T-cell (primary cell): ENCODE data around the gene C2orf76. TPM values are rescaled to one million over a fixed set of nuclear protein-coding genes. Genes with fewer than 3 reads are reported as not detected.

Experiments
- ATAC-seq, 4 experiments: fragments of 200-7000 bp in 3 of 4; fragments of 150-1000 bp in 1 of 4; cut with Tn5 transposase; replicated peaks in 1 of 4; 1 replicate in 3 of 4; 2 replicates in 1 of 4; pipeline ENCODE4 v1.10.0; 2021; ENCODE audit warnings: moderate library complexity in 3 of 4, mild to moderate bottlenecking in 2 of 4, moderate number of reproducible peaks in 1 of 4
- CTCF ChIA-PET, 2 donors: fragments of 300-600 bp; sonication (Branson Sonifier 250); formaldehyde crosslinking; loops; one replicate each; lab custom pipeline; 2022; ENCODE audit warnings: antibody characterized with exemption in 2 of 2; lab: Charles Lee
- POLR2A ChIA-PET, 2 donors: fragments of 300-600 bp; sonication (Branson Sonifier 250); formaldehyde crosslinking; loops; one replicate each; lab custom pipeline; 2022; ENCODE audit warnings: antibody characterized with exemption in 2 of 2; lab: Charles Lee
- DNase-seq, 35 experiments: peaks; one replicate each; pipeline versions ENCODE4 v3.0.0 to v3.0.0-alpha.2; 2013 to 2023
- H3K27ac ChIP-seq: one replicate; pipeline ENCODE4 v1.5.1; 2013; ENCODE audit warnings: low read length
- H3K27me3 ChIP-seq, 2 experiments: replicated peaks in 1 of 2; 1 replicate in 1 of 2; 2 replicates in 1 of 2; pipeline versions ENCODE4 v1.6.1 to v1.7.0; 2013; ENCODE audit warnings: low read length in 1 of 2, mixed read lengths in 1 of 2; ENCODE audit not compliant: control insufficient read depth in 2 of 2, insufficient read depth in 2 of 2; ENCODE audit errors: extremely low read depth in 1 of 2
- H3K36me3 ChIP-seq, 2 donors: 1 replicate in 1 of 2; 2 replicates in 1 of 2; pipeline versions ENCODE4 v1.6.1 to v1.7.0; 2013; ENCODE audit warnings: low read length in 1 of 2; ENCODE audit not compliant: control insufficient read depth in 2 of 2, insufficient read depth in 1 of 2; ENCODE audit errors: extremely low read depth in 1 of 2
- H3K4me1 ChIP-seq, 2 experiments: 1 replicate in 1 of 2; 2 replicates in 1 of 2; pipeline versions ENCODE4 v1.6.1 to v1.7.0; 2013; ENCODE audit warnings: low read length in 2 of 2, mixed read lengths in 1 of 2; ENCODE audit not compliant: insufficient read depth in 2 of 2, control insufficient read depth in 1 of 2; ENCODE audit errors: extremely low read depth in 1 of 2
- H3K4me3 ChIP-seq, 2 donors: 1 replicate in 1 of 2; 2 replicates in 1 of 2; pipeline versions ENCODE4 v1.5.1 to v1.7.0; 2013; ENCODE audit warnings: mild to moderate bottlenecking in 2 of 2, low read length in 1 of 2, moderate library complexity in 1 of 2; ENCODE audit not compliant: control insufficient read depth in 1 of 2; ENCODE audit errors: extremely low read depth in 1 of 2
- H3K9me3 ChIP-seq: 2 replicates; pipeline ENCODE4 v1.7.0; 2013
- H3K27ac Mint-ChIP-seq, 2 donors: one replicate each; pipeline ENCODE4 v1.8.0; 2020 to 2021; ENCODE audit warnings: mild to moderate bottlenecking in 2 of 2, mixed read lengths in 2 of 2
- H3K27me3 Mint-ChIP-seq, 2 donors: one replicate each; pipeline ENCODE4 v1.8.0; 2021 to 2022; ENCODE audit warnings: mixed read lengths in 2 of 2
- H3K36me3 Mint-ChIP-seq: one replicate; pipeline ENCODE4 v1.8.0; 2021; ENCODE audit warnings: mixed read lengths
- H3K4me1 Mint-ChIP-seq, 3 donors: one replicate each; pipeline ENCODE4 v1.8.0; 2020 to 2022; ENCODE audit warnings: mixed read lengths in 3 of 3, mild to moderate bottlenecking in 1 of 3
- H3K4me3 Mint-ChIP-seq, 3 donors: one replicate each; pipeline ENCODE4 v1.8.0; 2020 to 2022; ENCODE audit warnings: mild to moderate bottlenecking in 3 of 3, mixed read lengths in 3 of 3, moderate library complexity in 3 of 3
- H3K9me3 Mint-ChIP-seq, 3 donors: one replicate each; pipeline ENCODE4 v1.8.0; 2020 to 2022; ENCODE audit warnings: mixed read lengths in 3 of 3
- WGBS: methylation state at CpG from one replicate; pipeline ENCODE4 v1.1.5; 2013; ENCODE audit warnings: missing lambda C conversion rate; ENCODE audit not compliant: insufficient coverage; 5-methylcytosine and 5-hydroxymethylcytosine counted together
- total RNA-seq, 35 experiments: library from RNA in 6 of 35; stranded (reverse) in 6 of 35; fragments of 120-200 nt in 1 of 35; gene quantifications; one replicate each; pipeline versions ENCODE4 v1.2.1 to v1.2.4 and lab custom pipeline; 2013 to 2026

The C2orf76 gene
- total RNA-seq, 5 donors from 2014 or later (not counting 1 experiment from before 2014, with no cell fraction given): 5.2 to 9.0 (median 7.4) TPM

DNA sequence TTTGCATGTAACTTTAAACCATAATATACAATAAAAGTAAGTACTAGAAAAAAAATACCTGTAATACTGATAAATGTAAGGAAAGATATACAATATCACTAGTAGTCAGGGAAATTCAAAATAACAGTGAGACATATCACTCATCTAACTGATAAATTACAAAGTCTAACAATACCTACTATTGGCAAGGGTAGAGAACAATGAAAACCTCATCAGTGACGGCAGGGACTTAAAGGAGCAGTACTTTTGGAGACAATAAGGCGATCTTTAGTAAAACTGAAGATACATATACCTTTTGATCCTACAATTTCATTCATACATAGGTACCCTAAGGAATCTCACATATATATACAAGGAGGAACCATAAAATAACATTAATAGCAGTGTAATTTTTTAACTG is 24.9 kb downstream of the C2orf76 start:
- ChIA-PET CTCF (no interaction called here), POLR2A (no interaction called here)
- Histone ChIP-seq H3K27ac (no peak overlapping the region), H3K9me3 (no peaks in the 10 kb centered on the region), H3K36me3 (no peaks in the 10 kb centered on the region), H3K4me1 (peaks cover 7 to 16% of the 10 kb centered on the region in 2 experiments), H3K27me3 (no peaks in the 10 kb centered on the region), H3K4me3 (no peak overlapping the region)
- ATAC-seq (no peak), DNase-seq (no peak)
- no CpG with 5 or more reads among the region's 2 CpGs for WGBS
- Mint-ChIP-seq H3K4me3 (no peak overlapping the region), H3K27ac (no peak overlapping the region), H3K27me3 (no peaks in the 10 kb centered on the region), H3K9me3 (no peaks in the 10 kb centered on the region), H3K4me1 (peaks cover 20 to 22% (median 20%) of the 10 kb centered on the region in 3 donors), H3K36me3 (peaks cover 8% of the 10 kb centered on the region)

DNA sequence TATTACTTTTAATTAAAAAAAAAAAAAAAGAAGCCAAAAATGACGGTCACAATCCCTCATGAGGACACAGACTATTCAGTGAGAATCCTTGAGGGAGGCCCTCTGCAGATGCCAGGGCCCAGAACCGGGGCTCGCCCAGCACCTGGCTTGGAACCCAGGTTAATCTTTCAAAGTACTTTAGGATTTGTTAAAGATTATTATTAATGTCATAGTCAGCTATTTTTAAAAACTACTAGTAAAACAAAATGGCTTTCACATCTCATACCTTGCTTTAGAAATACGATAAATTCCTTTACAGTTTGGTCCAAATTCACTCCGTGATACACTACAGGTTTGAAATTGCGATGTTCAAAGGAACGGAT is 27.1 kb downstream of the C2orf76 start:
- H3K27ac Mint-ChIP-seq: no peak overlapping the region

DNA sequence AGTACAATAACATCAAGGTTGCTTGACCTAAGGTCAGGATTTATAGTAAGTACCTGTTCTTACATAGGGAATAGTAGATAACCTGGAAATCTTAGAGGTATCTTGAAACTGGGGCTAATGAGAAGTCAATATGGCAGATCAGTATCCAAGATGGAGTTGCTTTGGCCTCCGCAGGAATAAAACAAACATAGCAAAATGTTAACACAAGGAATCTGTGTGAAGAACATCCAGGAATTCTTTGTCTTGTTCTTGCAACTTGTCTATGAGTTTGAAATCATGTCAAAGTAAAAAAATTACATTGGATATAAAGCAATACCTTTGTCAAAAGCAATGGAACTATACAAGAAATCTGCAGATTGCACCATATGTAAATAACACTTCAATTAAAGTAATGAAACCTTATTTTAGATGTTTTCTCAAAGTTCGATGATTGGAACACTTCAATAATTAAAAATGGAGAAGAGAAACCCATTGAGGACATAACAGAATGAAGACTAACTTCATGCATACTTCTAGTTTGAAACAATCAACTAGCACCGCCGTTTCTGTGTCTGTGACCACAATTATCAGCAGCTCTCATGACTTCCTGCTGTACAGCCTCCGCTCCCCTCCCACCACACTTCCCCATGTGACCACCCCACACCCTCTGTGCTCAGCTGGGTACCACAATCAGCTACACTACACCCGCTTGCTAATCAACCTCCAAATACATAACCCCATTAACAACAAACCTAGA is 27.6 kb downstream of the C2orf76 start:
- Histone ChIP-seq H3K4me1 (peaks cover 7 to 16% of the 10 kb centered on the region in 2 experiments), H3K27me3 (no peaks in the 10 kb centered on the region), H3K9me3 (no peaks in the 10 kb centered on the region), H3K27ac (peak overlapping the region; percentile 48), H3K4me3 (no peak overlapping the region), H3K36me3 (no peaks in the 10 kb centered on the region)
- ChIA-PET POLR2A (no interaction called here), CTCF (interaction anchor here in 1 of 2 donors (0.6 to 0.7 kb wide), 3 partner anchors 24 to 209 kb away, joined by 3 to 4 read pairs (median 3); no protein-coding TSS in a partner anchor)
- Mint-ChIP-seq H3K4me1 (peaks cover 20 to 22% (median 20%) of the 10 kb centered on the region in 3 donors), H3K36me3 (peaks cover 26% of the 10 kb centered on the region), H3K27ac (peak overlapping the region; percentile 53 to 68), H3K9me3 (no peaks in the 10 kb centered on the region), H3K4me3 (peak overlapping the region; percentile 4 to 41 (median 24)), H3K27me3 (no peaks in the 10 kb centered on the region)
- ATAC-seq (peak; percentile 94 to 100 (median 100)), DNase-seq (peak in 34 of 35 experiments; percentile 17 to 73 (median 51))
- 0% methylated on average over 3 of the region's 6 CpGs for WGBS

More for the DNA sequence above, 27.1 kb downstream of the C2orf76 start:
- ChIA-PET CTCF (interaction anchor here in 1 of 2 donors (0.6 to 0.7 kb wide), 3 partner anchors 24 to 209 kb away, joined by 3 to 4 read pairs (median 3); no protein-coding TSS in a partner anchor), POLR2A (no interaction called here)
- DNase-seq: no peak
- WGBS: 96% methylated on average over 4 of the region's 7 CpGs
- Mint-ChIP-seq H3K9me3 (no peaks in the 10 kb centered on the region), H3K27me3 (no peaks in the 10 kb centered on the region), H3K4me3 (peak overlapping the region in 1 of 3 donors; percentile 24), H3K36me3 (peaks cover 24% of the 10 kb centered on the region), H3K4me1 (peaks cover 20 to 22% (median 20%) of the 10 kb centered on the region in 3 donors)
- no peak overlapping the region for H3K4me3 ChIP-seq
- H3K27ac ChIP-seq: no peak overlapping the region
- H3K9me3 ChIP-seq: no peaks in the 10 kb centered on the region
- H3K4me1 ChIP-seq: peaks cover 7 to 16% of the 10 kb centered on the region in 2 experiments
- H3K27me3 ChIP-seq: no peaks in the 10 kb centered on the region
- peak in 1 of 4 experiments; percentile 24 for ATAC-seq
- H3K36me3 ChIP-seq: no peaks in the 10 kb centered on the region

DNA sequence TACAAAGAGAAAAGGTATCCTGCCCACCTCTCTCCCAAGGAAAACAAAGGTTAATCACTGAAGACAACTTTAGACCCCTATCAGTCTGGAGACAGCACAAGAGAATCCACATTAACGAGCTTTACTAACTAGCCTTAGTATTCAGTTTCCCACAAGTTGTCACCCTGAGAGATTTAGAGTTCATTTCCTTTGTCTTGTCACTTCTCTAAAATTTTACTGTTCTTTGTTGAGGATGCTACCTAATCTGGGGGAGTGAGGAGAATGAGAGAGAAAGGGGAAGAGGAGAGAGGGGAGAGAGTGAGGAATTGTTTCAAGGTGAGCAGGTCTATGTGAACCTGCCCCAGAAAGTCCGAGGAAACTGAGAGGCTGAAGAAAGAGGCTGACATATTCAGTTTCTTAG is 28.4 kb downstream of the C2orf76 start:
- ChIA-PET CTCF (no interaction called here), POLR2A (no interaction called here)
- H3K36me3 ChIP-seq: no peaks in the 10 kb centered on the region
- ATAC-seq (no peak), DNase-seq (no peak)
- no peaks in the 10 kb centered on the region for H3K27me3 ChIP-seq
- peak overlapping the region; percentile 45 to 68 for H3K27ac Mint-ChIP-seq
- no CpG with 5 or more reads among the region's 2 CpGs for WGBS
- peak overlapping the region; percentile 48 for H3K27ac ChIP-seq
- H3K4me1 ChIP-seq: peaks cover 7 to 16% of the 10 kb centered on the region in 2 experiments
- H3K4me3 Mint-ChIP-seq: no peak overlapping the region
- no peaks in the 10 kb centered on the region for H3K9me3 Mint-ChIP-seq
- no peaks in the 10 kb centered on the region for H3K9me3 ChIP-seq
- H3K4me1 Mint-ChIP-seq: peaks cover 20 to 22% (median 20%) of the 10 kb centered on the region in 3 donors
- H3K36me3 Mint-ChIP-seq: peaks cover 32% of the 10 kb centered on the region
- no peaks in the 10 kb centered on the region for H3K27me3 Mint-ChIP-seq
- no peak overlapping the region for H3K4me3 ChIP-seq

DNA sequence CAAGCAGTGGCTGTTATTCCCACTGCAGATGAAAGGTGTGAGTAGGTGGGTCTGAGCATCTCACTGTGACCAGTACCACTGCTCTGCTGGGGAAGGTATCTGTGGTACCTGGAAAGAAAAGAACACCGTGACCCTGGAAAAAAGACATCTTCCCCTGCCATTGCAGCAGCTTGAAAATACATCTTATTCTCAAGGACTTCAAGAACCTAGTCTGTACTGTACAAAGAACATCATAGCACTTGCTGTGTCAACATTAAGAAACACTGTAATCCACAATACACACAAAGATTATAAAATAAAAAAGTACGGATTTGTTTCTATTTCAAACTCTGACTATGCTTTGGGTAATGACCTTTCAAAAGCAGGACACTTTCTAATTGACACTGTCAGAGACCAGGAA is 28.9 kb downstream of the C2orf76 start:
- H3K4me3 Mint-ChIP-seq: no peak overlapping the region
- H3K27me3 ChIP-seq: no peaks in the 10 kb centered on the region
- H3K4me1 ChIP-seq: peaks cover 7 to 16% of the 10 kb centered on the region in 2 experiments
- peaks cover 20 to 22% (median 20%) of the 10 kb centered on the region in 3 donors for H3K4me1 Mint-ChIP-seq
- H3K27ac Mint-ChIP-seq: no peak overlapping the region
- ATAC-seq (no peak), DNase-seq (no peak)
- no peaks in the 10 kb centered on the region for H3K27me3 Mint-ChIP-seq
- WGBS: 100% methylated on average over 1 of the region's 2 CpGs
- no peaks in the 10 kb centered on the region for H3K9me3 ChIP-seq
- H3K27ac ChIP-seq: no peak overlapping the region
- no peaks in the 10 kb centered on the region for H3K9me3 Mint-ChIP-seq
- H3K36me3 ChIP-seq: no peaks in the 10 kb centered on the region
- peaks cover 32% of the 10 kb centered on the region for H3K36me3 Mint-ChIP-seq
- CTCF ChIA-PET: no interaction called here
- POLR2A ChIA-PET: no interaction called here
- no peak overlapping the region for H3K4me3 ChIP-seq

DNA sequence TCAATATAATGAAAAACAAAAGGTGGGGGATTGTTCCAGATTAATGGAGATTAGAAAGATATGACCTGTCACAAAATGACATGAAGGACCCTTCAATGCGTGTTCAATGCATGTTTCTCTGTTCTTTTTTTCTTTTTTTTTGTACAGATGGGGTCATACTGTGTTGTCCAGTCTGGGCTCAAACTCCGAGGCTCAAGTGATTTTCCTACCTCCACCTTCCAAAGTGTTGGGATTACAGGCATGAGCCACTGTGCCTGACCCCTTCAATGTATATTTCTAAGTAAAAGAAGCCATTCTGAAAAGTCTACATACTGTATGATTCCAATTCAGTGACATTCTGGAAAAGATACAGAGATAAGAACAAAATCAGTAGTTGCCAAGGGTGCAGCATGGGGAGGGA is 32.8 kb downstream of the C2orf76 start:
- Histone ChIP-seq H3K9me3 (no peaks in the 10 kb centered on the region), H3K27ac (no peak overlapping the region), H3K4me1 (peaks cover 3 to 5% of the 10 kb centered on the region in 2 experiments), H3K36me3 (no peaks in the 10 kb centered on the region), H3K27me3 (no peaks in the 10 kb centered on the region), H3K4me3 (no peak overlapping the region)
- ATAC-seq: no peak
- H3K27me3 Mint-ChIP-seq: no peaks in the 10 kb centered on the region
- no CpG with 5 or more reads among the region's 2 CpGs for WGBS
- CTCF ChIA-PET: no interaction called here
- H3K27ac Mint-ChIP-seq: no peak overlapping the region
- H3K36me3 Mint-ChIP-seq: peaks cover 41% of the 10 kb centered on the region
- H3K4me1 Mint-ChIP-seq: peaks cover 8 to 9% (median 9%) of the 10 kb centered on the region in 3 donors
- H3K9me3 Mint-ChIP-seq: no peaks in the 10 kb centered on the region
- no peak for DNase-seq
- POLR2A ChIA-PET: no interaction called here
- no peak overlapping the region for H3K4me3 Mint-ChIP-seq
